Putamen (tissue), 1 donor: ENCODE results near the gene MOB3A.

ENCODE experiments used
- DNase-seq: peaks from one replicate; pipeline ENCODE4 v3.0.0-alpha.2; 2016; ENCODE audit warnings: low spot score

The MOB3A gene

DNA sequence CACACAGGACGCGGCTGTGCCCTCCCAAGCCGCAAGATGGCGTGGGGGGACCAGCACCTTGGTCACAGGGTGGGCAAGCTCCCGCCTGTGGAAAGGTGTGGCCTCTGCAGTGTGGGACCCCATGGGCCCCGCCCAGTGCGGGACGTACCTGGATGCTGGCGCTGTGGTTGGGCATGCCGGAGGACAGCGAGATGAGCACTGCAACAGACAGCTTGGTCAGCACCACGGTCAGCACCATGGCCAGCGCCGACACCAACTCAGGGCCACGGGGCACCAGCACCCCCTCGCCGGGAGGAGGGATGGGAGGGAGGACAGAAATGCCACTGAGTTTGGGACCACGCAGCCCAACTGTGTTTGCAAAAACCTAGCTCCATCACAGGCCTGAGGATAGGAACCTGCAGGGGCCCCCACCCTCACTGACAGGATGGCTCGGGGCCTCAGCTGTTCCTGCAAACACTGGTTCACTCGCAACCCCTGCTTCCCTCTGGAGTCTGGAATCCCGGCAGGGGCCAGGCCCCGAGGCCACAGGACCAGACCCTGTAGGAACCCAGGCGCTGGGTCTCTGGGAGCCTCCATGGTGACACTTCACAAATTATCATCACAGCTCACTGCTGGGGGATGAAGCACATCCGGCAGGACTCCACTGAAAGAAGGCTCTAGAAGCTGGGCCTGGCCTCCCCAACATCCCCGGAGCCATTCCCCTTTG is 27.7 kb upstream of the MOB3A start:
- DNase-seq, result no peak

- no peak for DNase-seq
These were observed 26.9 kb upstream of the MOB3A start for GRCh38 chr19:2122982-2123381.

GRCh38 chr19:2122251-2122650 is 26.1 kb upstream of the MOB3A start:
- DNase-seq, result no peak

GRCh38 chr19:2121416-2122051 is 25.4 kb upstream of the MOB3A start:
- DNase-seq, result no peak

DNA sequence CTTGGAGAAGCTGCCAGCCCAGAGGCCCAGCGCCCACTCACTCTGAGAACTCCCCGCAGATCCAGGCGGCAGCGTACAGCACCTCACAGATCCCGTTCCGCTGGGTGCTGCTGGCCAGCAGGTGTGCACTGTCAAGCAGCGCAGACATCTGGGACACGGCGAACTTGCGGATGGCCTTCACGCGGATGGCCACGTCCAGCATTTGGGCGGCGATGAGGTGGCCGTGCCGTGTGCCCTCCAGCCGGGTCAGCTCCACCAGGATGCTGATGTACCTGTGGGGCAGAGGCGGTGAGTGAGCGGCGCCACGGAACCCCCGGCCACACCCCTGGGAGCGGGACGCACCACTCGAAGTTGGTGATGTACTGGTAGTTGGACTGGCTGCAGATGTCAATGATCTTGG is 24.7 kb upstream of the MOB3A start:
- no peak for DNase-seq

GRCh38 chr19:2119921-2120785 is 24.0 kb upstream of the MOB3A start:
- no peak for DNase-seq

- no peak for DNase-seq
These were observed 22.3 kb upstream of the MOB3A start for GRCh38 chr19:2118438-2118837.

DNA sequence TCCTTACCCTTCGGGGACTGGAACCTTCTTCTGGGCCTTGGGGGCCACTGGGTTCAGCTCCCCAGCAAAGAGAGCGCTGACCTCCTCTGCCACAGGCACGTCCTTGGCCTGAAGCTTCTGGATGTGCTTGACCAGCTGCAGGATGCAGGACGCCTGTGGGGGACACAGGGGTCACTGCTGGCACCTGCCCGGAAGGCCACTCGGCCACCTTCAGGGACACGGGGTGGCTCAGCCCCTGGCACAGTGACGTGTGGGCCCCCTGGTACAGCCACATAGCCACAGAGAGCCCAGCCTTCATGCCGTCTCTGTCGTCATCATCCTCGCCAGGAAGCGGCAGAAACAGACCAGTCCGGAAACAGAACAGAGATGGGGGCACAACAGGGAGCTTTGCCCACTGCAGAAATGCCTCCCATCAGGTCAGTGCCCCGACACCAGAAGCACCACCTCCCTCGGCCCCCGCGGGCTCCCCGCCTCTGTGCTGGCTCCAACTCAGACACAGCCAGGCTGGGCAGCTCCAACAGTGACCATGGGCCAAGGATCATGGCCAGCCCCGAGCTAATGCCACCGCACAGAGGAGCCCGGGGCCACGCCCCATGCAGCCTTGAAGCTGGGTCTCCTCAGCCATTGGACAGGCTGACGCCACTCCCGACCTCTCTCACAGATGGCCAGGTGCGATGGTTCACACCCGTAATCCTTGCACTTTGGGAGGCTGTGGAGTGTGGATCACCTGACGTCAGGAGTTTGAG is 21.3 kb upstream of the MOB3A start:
- DNase-seq, result no peak

DNA sequence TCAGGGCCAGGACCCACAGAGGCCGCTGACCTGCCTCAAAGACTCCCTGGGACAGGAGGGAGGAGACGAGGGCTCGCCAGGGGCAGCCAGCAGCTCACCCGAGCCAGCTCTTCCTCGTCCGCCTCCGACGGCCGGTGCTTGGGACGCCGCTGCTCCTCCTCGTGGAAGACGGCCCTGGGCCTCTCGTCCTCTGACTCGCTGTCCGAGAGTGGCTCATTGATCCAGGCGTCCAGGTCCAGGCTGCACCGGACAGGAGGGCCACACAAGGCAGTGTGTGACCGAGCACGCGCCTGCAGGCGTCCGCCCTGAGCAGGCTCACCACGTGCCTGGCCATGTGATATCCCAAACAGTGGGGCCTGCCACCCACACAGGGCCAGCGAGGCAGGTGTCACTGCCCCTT is 20.4 kb upstream of the MOB3A start:
- DNase-seq, result no peak

- no peak for DNase-seq
These were observed 19.8 kb upstream of the MOB3A start for GRCh38 chr19:2115911-2116426.

DNA sequence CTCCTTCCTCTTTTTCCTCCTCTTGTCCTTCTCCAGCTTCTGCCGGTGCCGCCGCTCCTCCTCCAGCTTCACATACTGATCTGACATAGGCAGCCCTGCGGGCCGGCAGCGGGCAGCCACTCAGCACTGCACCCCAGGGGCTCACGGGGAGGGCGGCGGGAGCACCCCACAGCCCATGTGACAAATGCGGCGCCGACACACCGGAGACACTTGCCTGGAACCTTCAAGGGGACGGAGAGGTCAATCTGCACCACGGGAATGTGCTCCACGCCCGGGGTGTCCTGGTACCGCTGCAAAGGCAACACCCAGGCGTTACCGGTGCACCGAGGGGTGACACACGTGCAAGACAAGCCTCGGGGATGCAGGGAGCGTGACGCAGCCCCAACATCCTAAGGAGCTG is 19.2 kb upstream of the MOB3A start:
- no peak for DNase-seq

- no peak for DNase-seq
These were observed 18.7 kb upstream of the MOB3A start for GRCh38 chr19:2114821-2115220.

GRCh38 chr19:2114218-2114617 is 18.1 kb upstream of the MOB3A start:
- DNase-seq, result no peak

- no peak for DNase-seq
These were observed 17.5 kb upstream of the MOB3A start for GRCh38 chr19:2113439-2114211.

GRCh38 chr19:2112516-2113320 is 16.6 kb upstream of the MOB3A start:
- DNase-seq, result no peak

GRCh38 chr19:2111886-2112285 is 15.8 kb upstream of the MOB3A start:
- no peak for DNase-seq

DNA sequence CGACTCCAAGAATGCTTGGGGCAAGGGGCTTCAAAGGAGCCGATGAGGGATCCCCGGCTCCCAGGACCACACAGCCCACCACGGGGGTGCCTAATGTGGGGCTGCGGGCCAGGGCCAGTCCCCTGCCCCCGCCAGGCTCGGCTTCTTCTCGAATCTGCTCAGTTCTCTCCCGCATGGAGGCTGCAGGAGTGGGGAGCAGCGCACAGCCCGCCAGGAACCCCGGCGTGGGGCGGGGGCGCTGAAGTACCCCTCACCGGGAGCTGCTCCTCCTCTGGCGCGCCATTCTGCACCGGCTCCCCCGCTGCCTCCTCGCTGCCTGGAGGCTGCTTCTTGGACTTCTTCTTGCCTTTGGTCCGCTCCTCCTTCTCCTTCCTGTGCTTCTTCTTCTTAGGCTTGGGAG is 15.3 kb upstream of the MOB3A start:
- no peak for DNase-seq

DNA sequence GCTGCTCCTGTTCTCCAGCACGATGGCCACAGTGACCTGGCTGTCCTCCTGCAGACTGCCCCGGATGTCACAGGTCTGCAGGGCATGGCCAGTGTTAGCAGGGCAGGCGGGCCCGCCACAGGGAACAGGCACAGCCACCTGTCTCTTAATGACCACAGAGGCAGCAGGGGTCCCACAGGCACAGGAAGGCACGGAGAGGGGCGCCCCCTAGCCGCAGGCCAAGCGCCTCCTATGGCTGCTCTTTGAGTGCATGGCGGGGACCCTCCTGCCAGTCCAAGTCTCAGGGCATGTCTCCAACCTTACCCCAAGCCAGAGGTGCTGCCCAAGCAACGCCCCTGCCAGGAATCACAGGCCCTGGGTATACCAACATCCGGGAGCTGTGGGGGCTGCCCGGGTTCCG is 14.7 kb upstream of the MOB3A start:
- DNase-seq, result no peak

GRCh38 chr19:2109046-2109864 is 13.1 kb upstream of the MOB3A start:
- no peak for DNase-seq
